Mucosa of descending colon (tissue), 3 donors: ENCODE data around the gene PGAP2. TPM values are rescaled to one million over a fixed set of nuclear protein-coding genes. Genes with fewer than 3 reads are reported as not detected.

Experiments
- ATAC-seq: fragments of 200-7000 bp; cut with Tn5 transposase; one replicate; pipeline ENCODE4 v1.9.1; 2020; ENCODE audit warnings: mild to moderate bottlenecking, moderate library complexity
- DNase-seq, 3 donors: peaks; one replicate each; pipeline ENCODE4 v3.0.0-alpha.2; 2020
- H3K36me3 ChIP-seq: fragments of 200-600 bp; one replicate; pipeline ENCODE4 v1.8.0; 2021; ENCODE audit warnings: low read depth, mild to moderate bottlenecking
- H3K4me1 ChIP-seq: fragments of 200-600 bp; one replicate; pipeline ENCODE4 v1.8.0; 2021; ENCODE audit warnings: low read depth, mild to moderate bottlenecking
- H3K4me3 ChIP-seq: fragments of 200-600 bp; one replicate; pipeline ENCODE4 v1.8.0; 2021; ENCODE audit warnings: mild to moderate bottlenecking
- H3K9me3 ChIP-seq: fragments of 200-600 bp; one replicate; pipeline ENCODE4 v1.8.0; 2021; ENCODE audit warnings: mild to moderate bottlenecking
- intact Hi-C, 2 donors: fragments of 100-400 bp; cut with DNase I in 1 of 2; cut with micrococcal nuclease in 1 of 2; formaldehyde crosslinking; loops; one replicate each; pipeline versions ENCODE4 v1.11.0 to v1.11.1; 2022; cut with DNase I, micrococcal nuclease
- total RNA-seq, 3 donors: library from RNA; stranded (reverse); fragmentation: NEBNext Ultra II Directional in 2 of 3; extraction: Animal tissue kit (Norgen Biotek cat#: 25700) in 2 of 3; gene quantifications; one replicate each; pipeline versions ENCODE4 v1.2.1 to v1.2.4, GENCODE V29; 2021 to 2023
- TF ChIP-seq, protein P1 (sequence below): fragments of 200-600 bp; IDR thresholded peaks from one replicate; pipeline ENCODE4 v1.8.0; 2022; ENCODE audit warnings: antibody characterized with exemption, mild to moderate bottlenecking
- donor health status: DM: no; HTN: no; CAD: no; lungs with moderate emphysema.
- donor health status: DM: no; HTN: no; CAD: no.
- donor health status: DM: no; HTN: yes; CAD: no.

The PGAP2 gene
- total RNA-seq, 3 donors from 2014 or later = 15.7 to 32.8 (median 25.9) TPM

DNA sequence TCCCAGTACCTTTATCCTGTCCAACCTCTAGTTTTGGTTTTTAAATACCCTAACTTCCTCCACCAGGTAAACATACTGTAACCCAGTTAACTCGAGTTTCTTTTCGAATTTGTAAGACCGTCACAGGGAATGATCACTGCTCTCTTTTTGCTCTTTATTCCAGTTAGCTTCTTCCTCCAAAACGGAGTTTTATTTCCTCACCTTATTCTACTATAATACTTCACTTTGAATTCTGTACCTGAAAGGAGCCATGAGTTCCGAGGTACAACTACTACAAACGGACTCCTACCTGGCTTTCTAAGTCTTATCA is 12.4 kb upstream of the PGAP2 start:
- TF ChIP-seq, protein P1, sequence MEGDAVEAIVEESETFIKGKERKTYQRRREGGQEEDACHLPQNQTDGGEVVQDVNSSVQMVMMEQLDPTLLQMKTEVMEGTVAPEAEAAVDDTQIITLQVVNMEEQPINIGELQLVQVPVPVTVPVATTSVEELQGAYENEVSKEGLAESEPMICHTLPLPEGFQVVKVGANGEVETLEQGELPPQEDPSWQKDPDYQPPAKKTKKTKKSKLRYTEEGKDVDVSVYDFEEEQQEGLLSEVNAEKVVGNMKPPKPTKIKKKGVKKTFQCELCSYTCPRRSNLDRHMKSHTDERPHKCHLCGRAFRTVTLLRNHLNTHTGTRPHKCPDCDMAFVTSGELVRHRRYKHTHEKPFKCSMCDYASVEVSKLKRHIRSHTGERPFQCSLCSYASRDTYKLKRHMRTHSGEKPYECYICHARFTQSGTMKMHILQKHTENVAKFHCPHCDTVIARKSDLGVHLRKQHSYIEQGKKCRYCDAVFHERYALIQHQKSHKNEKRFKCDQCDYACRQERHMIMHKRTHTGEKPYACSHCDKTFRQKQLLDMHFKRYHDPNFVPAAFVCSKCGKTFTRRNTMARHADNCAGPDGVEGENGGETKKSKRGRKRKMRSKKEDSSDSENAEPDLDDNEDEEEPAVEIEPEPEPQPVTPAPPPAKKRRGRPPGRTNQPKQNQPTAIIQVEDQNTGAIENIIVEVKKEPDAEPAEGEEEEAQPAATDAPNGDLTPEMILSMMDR = no peak
- H3K4me1 ChIP-seq = peaks cover 19% of the 10 kb centered on the region
- no peak overlapping the region for H3K4me3 ChIP-seq
- DNase-seq (no peak), ATAC-seq (no peak)
- intact Hi-C loops = no loop called here
- no peaks in the 10 kb centered on the region for H3K9me3 ChIP-seq
- H3K36me3 ChIP-seq = no peaks in the 10 kb centered on the region

GRCh38 chr11:3796346-3796745 is 12.0 kb upstream of the PGAP2 start:
- Histone ChIP-seq H3K4me3 (peak overlapping the region; percentile 92), H3K9me3 (no peaks in the 10 kb centered on the region), H3K4me1 (peaks cover 19% of the 10 kb centered on the region), H3K36me3 (no peaks in the 10 kb centered on the region)
- DNase-seq (no peak), ATAC-seq (no peak)
- intact Hi-C loops = no loop called here
- TF ChIP-seq, protein P1 = no peak

DNA sequence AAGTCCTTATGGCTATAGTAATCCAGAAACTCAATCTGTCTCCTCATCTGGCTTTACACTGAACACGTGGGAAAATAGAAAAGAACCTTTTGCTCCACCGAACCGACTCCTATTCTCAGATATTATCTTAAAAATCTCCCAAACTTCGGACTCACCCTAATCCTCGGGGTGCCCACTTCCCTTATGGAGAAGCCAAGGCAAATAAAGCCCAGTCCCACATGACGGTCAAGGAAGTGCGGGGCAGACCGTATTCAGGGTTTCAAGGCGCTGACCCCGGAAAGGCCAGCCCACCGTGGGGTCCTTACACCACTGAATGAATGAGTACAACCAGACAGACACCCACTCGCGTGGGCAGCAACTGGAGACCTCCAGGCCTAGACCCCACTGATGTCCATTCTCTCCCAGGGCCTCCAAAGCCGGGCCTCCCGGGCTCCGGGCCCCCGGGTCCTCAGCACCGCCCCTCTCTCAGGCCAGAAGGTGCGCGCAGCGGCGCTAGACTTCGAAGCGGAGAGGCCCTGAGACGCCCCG is 11.5 kb upstream of the PGAP2 start:
- no peaks in the 10 kb centered on the region for H3K9me3 ChIP-seq
- DNase-seq (peak in 1 of 3 donors; percentile 47), ATAC-seq (peak; percentile 56)
- peak overlapping the region; percentile 92 for H3K4me3 ChIP-seq
- TF ChIP-seq, protein P1 = no peak
- intact Hi-C loops = no loop called here
- no peaks in the 10 kb centered on the region for H3K36me3 ChIP-seq
- H3K4me1 ChIP-seq = peaks cover 19% of the 10 kb centered on the region

DNA sequence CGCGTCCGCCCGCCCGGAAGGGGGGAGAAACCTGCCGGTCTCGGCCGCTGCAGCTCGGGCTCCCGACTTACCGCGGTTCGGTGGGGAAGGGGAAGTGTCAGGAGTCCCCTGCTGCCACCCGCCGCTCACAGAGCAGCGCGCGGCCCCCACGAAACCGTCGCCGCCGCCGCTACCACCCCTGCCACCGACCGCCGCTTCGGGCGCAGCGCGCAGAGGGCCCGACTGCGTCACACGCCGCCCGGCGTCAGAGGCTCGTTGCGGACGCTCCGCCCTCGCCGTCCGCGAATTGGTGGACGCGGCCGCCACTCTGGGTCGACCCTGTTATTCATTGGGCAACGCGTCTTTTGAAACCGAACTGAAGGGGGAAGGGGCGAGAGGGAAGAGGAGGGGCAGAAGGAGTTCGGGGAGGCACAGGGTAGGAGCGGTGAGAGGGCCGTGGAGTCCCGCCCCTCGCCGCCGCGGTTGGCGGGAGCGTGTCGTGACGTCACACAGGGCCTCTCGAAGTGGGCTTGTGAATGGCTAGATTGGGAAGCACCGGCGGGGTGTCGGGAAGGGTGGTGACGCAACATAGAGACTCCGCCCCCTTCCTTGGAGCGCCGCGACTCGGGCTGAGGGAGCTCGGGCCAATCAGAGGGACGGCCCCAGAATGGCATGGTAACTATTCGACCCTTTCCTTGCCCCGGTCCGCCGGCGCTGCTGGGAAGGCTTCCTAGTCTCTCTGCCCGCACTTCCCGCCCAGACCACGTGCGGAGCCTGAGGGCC is 10.8 kb upstream of the PGAP2 start, which contains the start of gene NUP98:
Gene NUP98 (minus strand): TSS at position 226 of the 762 bp plus-strand sequence. CDS start 15,437 bp downstream, outside the sequence.
- Histone ChIP-seq H3K4me1 (peaks cover 19% of the 10 kb centered on the region), H3K9me3 (no peaks in the 10 kb centered on the region), H3K36me3 (no peaks in the 10 kb centered on the region), H3K4me3 (peak within 1 kb of the TSS; percentile 92)
- DNase-seq (peak; percentile 99 to 100 (median 100)), ATAC-seq (peak; percentile 94)
- intact Hi-C loops = no loop called here
- TF ChIP-seq, protein P1 = no peak

DNA sequence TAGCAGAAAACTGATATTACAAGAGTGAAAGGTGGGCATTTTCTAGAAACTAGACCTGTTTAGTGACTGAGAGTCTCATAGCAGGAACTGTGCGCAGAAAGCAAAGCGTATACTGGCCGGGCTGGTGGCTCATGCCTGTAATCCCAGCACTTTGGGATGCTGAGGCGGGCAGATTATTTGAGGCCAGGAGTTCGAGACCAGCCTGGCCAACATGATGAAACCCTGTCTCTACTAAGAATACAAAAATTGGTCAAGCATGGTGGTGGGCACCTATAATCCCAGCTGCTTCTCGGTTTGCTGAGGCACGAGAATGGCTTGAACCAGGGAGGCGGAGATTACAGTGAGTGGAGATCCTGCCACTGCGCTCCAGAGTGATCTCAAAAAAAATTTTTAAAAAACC is 9.2 kb upstream of the PGAP2 start:
- Histone ChIP-seq H3K9me3 (no peaks in the 10 kb centered on the region), H3K4me3 (no peak overlapping the region), H3K4me1 (peaks cover 19% of the 10 kb centered on the region), H3K36me3 (no peaks in the 10 kb centered on the region)
- intact Hi-C loops = no loop called here
- ATAC-seq (no peak), DNase-seq (no peak)
- TF ChIP-seq, protein P1 = no peak
